ENCODE data around the gene RPS26. TPM values are rescaled to one million over a fixed set of nuclear protein-coding genes. Genes with fewer than 3 reads are reported as not detected.

RPS26 gene
- total RNA-seq, 2 experiments from 2014 or later: 31.0 to 37.3 TPM

- Mint-ChIP-seq H3K4me3 (no peak overlapping the region), H3K27ac (no peak overlapping the region), H3K27me3 (ENCODE audit: low read depth) (no peaks in the 10 kb centered on the region), H3K9me3 (no peaks in the 10 kb centered on the region), H3K36me3 (ENCODE audit: low read depth) (no peaks in the 10 kb centered on the region), H3K4me1 (ENCODE audit: low read depth) (peaks cover 20% of the 10 kb centered on the region)
- intact Hi-C loops (cut with micrococcal nuclease): no loop called here
- CTCF ChIA-PET: interaction anchor here (1.1 kb wide), 1 partner anchor 40 kb away, joined by 4 read pairs; no protein-coding TSS in a partner anchor
- DNase-seq: no peak
Observed at GRCh38 chr12:56004211-56004610, 37.5 kb upstream of the RPS26 start.

DNA sequence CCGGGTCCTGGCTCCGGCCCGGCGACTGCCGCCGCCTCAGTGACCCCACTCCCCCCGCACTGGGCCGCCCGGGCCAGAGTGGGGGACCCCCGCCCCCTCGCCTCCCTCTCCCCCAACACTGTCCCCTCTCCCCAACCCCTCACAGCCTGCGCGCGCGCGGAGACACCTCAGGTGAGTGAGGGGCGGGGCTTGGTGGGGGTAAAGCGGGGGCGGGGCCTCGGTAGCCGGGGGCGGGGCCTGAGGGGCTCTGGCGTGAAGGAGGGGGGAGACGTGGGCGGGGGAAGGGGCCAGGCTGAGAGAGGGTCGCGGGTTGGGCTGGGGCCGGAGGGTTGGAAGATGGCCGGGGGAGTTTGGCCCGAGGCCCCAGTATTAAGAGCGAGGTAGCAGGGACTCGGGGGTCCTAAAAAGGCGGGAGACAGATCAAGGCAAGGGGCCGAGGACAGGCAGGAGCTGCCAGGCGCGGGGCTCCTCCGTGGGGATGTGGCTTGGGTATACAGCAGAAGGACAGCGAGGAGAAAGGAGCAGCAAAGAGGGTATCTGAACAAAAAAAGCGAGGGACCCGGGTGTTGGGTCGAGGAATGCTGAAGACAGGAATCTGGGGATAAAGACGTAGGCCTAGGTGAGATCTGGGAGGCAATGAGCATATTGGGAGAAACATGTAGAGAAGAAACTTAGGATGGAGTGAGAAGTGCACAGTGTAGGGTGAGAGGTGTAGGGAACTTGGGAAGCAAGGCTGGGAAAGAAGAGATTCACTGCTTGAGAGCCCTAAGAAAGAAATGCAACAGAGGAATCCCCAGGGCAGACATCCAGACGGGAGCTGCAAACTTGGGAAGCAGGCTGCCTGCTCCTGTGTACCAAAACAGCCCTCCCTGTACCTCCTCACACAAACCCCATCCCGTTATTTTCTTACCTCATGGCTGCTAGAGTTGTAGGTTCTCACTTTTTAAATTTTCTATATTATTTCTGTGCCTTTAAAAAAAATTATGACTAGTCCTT lies 33.9 kb upstream of the RPS26 start:
- H3K9me3 Mint-ChIP-seq: no peaks in the 10 kb centered on the region
- H3K4me1 Mint-ChIP-seq (ENCODE audit: low read depth): peaks cover 22% of the 10 kb centered on the region
- intact Hi-C loops (cut with micrococcal nuclease): loop anchor here (1.0 kb wide), 3 partner anchors 12 to 35 kb away; partner anchors contain the start of gene RPS26
- H3K4me3 Mint-ChIP-seq: peak overlapping the region; percentile 90
- H3K27me3 Mint-ChIP-seq (ENCODE audit: low read depth): no peaks in the 10 kb centered on the region
- DNase-seq: peak; percentile 64
- CTCF ChIA-PET: interaction anchor here (0.8 to 1.8 kb wide), 3 partner anchors 12 to 270 kb away, joined by 3 to 8 read pairs (median 8); no protein-coding TSS in a partner anchor
- no peaks in the 10 kb centered on the region for H3K36me3 Mint-ChIP-seq (ENCODE audit: low read depth)
- H3K27ac Mint-ChIP-seq: peak overlapping the region; percentile 76

- Mint-ChIP-seq H3K36me3 (ENCODE audit: low read depth) (peaks cover 5% of the 10 kb centered on the region), H3K4me3 (no peak overlapping the region), H3K9me3 (no peaks in the 10 kb centered on the region), H3K27me3 (ENCODE audit: low read depth) (no peaks in the 10 kb centered on the region), H3K27ac (no peak overlapping the region), H3K4me1 (ENCODE audit: low read depth) (peaks cover 22% of the 10 kb centered on the region)
- DNase-seq: no peak
- CTCF ChIA-PET: interaction anchor here (0.7 to 5.4 kb wide), 5 partner anchors 12 to 1082 kb away, joined by 3 to 40 read pairs (median 5); no protein-coding TSS in a partner anchor
- intact Hi-C loops (cut with micrococcal nuclease): no loop called here
Observed at GRCh38 chr12:56010111-56010570, 31.6 kb upstream of the RPS26 start.

- Mint-ChIP-seq H3K4me3 (no peak overlapping the region), H3K4me1 (ENCODE audit: low read depth) (peaks cover 20% of the 10 kb centered on the region), H3K27me3 (ENCODE audit: low read depth) (no peaks in the 10 kb centered on the region), H3K9me3 (no peaks in the 10 kb centered on the region), H3K27ac (no peak overlapping the region), H3K36me3 (ENCODE audit: low read depth) (peaks cover 5% of the 10 kb centered on the region)
- intact Hi-C loops (cut with micrococcal nuclease): no loop called here
- CTCF ChIA-PET: interaction anchor here (0.7 to 5.4 kb wide), 5 partner anchors 8 to 29 kb away, joined by 3 to 40 read pairs (median 5); partner anchors contain the start of gene IKZF4
- no peak for DNase-seq
Observed at GRCh38 chr12:56011509-56012090, 30.1 kb upstream of the RPS26 start.

DNA sequence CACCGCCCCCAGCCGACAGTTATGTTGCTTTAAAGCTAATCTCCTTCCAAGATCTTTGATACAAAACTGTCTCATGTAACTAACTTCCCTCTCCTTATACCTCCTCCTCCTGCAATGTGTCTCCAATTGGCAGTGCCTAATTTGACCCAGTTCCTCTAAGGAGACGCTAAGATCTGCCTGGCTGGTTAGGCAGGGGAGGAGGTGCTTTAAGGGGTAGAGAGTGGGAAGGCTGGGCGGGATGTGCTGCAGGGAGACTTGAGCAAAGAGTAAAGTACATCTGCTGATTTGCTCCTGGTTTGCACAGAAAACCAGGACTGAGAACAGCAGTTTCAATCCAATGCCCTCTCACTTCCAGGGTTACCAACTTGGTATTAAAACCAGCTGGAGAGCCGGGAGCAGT lies 28.2 kb upstream of the RPS26 start:
- Mint-ChIP-seq H3K36me3 (ENCODE audit: low read depth) (peaks cover 5% of the 10 kb centered on the region), H3K27ac (no peak overlapping the region), H3K4me1 (ENCODE audit: low read depth) (peaks cover 11% of the 10 kb centered on the region), H3K27me3 (ENCODE audit: low read depth) (no peaks in the 10 kb centered on the region), H3K4me3 (no peak overlapping the region), H3K9me3 (no peaks in the 10 kb centered on the region)
- CTCF ChIA-PET: interaction anchor here (0.9 to 5.4 kb wide), 3 partner anchors 11 to 17 kb away, joined by 3 to 40 read pairs (median 6); no protein-coding TSS in a partner anchor
- DNase-seq: no peak
- intact Hi-C loops (cut with micrococcal nuclease): no loop called here

GRCh38 chr12:56014205-56014604 lies 27.5 kb upstream of the RPS26 start:
- Mint-ChIP-seq H3K27ac (no peak overlapping the region), H3K36me3 (ENCODE audit: low read depth) (peaks cover 5% of the 10 kb centered on the region), H3K4me1 (ENCODE audit: low read depth) (peaks cover 7% of the 10 kb centered on the region), H3K9me3 (no peaks in the 10 kb centered on the region), H3K4me3 (no peak overlapping the region), H3K27me3 (ENCODE audit: low read depth) (no peaks in the 10 kb centered on the region)
- intact Hi-C loops (cut with micrococcal nuclease): no loop called here
- DNase-seq: no peak
- CTCF ChIA-PET: interaction anchor here (0.9 to 5.4 kb wide), 3 partner anchors 11 to 18 kb away, joined by 3 to 40 read pairs (median 6); no protein-coding TSS in a partner anchor

DNA sequence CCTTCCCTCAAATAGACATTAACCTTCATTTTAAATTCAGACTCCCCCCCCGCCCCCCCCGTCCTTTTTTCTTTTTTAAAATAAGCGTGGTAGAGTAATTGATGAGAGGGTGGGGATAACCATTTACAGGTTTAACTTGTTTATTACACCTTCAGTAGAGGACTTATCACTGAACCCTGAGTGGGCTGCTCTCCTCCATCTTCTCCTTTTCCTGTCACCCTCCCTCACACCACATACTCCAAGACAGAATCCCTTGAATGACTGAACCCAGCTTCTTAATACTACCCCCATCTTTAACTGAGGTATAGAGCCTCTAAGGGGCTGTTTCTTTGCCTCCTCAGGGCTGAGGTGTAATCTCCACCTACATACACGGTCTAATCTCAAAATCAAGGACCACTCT lies 24.5 kb upstream of the RPS26 start:
- H3K27me3 Mint-ChIP-seq (ENCODE audit: low read depth): no peaks in the 10 kb centered on the region
- intact Hi-C loops (cut with micrococcal nuclease): no loop called here
- H3K36me3 Mint-ChIP-seq (ENCODE audit: low read depth): peaks cover 8% of the 10 kb centered on the region
- DNase-seq: no peak
- H3K4me1 Mint-ChIP-seq (ENCODE audit: low read depth): peaks cover 24% of the 10 kb centered on the region
- no peak overlapping the region for H3K27ac Mint-ChIP-seq
- H3K4me3 Mint-ChIP-seq: no peak overlapping the region
- CTCF ChIA-PET: interaction anchor here (0.5 kb wide), 1 partner anchor 11 kb away, joined by 3 read pairs; no protein-coding TSS in a partner anchor
- no peaks in the 10 kb centered on the region for H3K9me3 Mint-ChIP-seq

GRCh38 chr12:56018356-56018755 lies 23.4 kb upstream of the RPS26 start:
- Mint-ChIP-seq H3K4me1 (ENCODE audit: low read depth) (peaks cover 28% of the 10 kb centered on the region), H3K36me3 (ENCODE audit: low read depth) (peaks cover 8% of the 10 kb centered on the region), H3K27ac (no peak overlapping the region), H3K27me3 (ENCODE audit: low read depth) (no peaks in the 10 kb centered on the region), H3K4me3 (no peak overlapping the region), H3K9me3 (no peaks in the 10 kb centered on the region)
- CTCF ChIA-PET: interaction anchor here (3.0 kb wide), 1 partner anchor 22 kb away, joined by 11 read pairs; the partner anchor contains the start of gene SUOX
- intact Hi-C loops (cut with micrococcal nuclease): no loop called here
- no peak for DNase-seq

GRCh38 chr12:56020423-56021184 lies 21.1 kb upstream of the RPS26 start, which contains the start of gene IKZF4:
Gene IKZF4, plus strand, starts transcription at chr12:56021043. Its CDS starts 451 bp downstream, at chr12:56021494.
- H3K27me3 Mint-ChIP-seq (ENCODE audit: low read depth): no peaks in the 10 kb centered on the region
- CTCF ChIA-PET: interaction anchor here (0.5 to 3.6 kb wide), 5 partner anchors 9 to 1092 kb away, joined by 3 to 14 read pairs (median 7); partner anchors contain the start of gene SUOX
- peak within 1 kb of the TSS; percentile 84 for H3K4me3 Mint-ChIP-seq
- H3K27ac Mint-ChIP-seq: peak within 1 kb of the TSS; percentile 80
- intact Hi-C loops (cut with micrococcal nuclease): loop anchor here (1.0 kb wide), 2 partner anchors 12 to 21 kb away; partner anchors contain the start of gene RPS26
- peak; percentile 44 for DNase-seq
- no peaks in the 10 kb centered on the region for H3K9me3 Mint-ChIP-seq
- H3K36me3 Mint-ChIP-seq (ENCODE audit: low read depth): peaks cover 7% of the 10 kb centered on the region
- peaks cover 30% of the 10 kb centered on the region for H3K4me1 Mint-ChIP-seq (ENCODE audit: low read depth)

- intact Hi-C loops (cut with micrococcal nuclease): loop anchor here (1.0 kb wide), 1 partner anchor 19 kb away; the partner anchor contains the start of gene RPS26
- Mint-ChIP-seq H3K27me3 (ENCODE audit: low read depth) (no peaks in the 10 kb centered on the region), H3K9me3 (no peaks in the 10 kb centered on the region), H3K36me3 (ENCODE audit: low read depth) (peaks cover 7% of the 10 kb centered on the region), H3K4me1 (ENCODE audit: low read depth) (peaks cover 28% of the 10 kb centered on the region), H3K4me3 (peak overlapping the region; percentile 84), H3K27ac (peak overlapping the region; percentile 80)
- CTCF ChIA-PET: interaction anchor here (0.6 to 3.6 kb wide), 8 partner anchors 8 to 204 kb away, joined by 3 to 14 read pairs (median 5); partner anchors contain the start of genes ORMDL2, SARNP and SUOX
- peak; percentile 20 for DNase-seq
Observed at GRCh38 chr12:56021889-56022497, 19.7 kb upstream of the RPS26 start.
